ENCODE measurements around the gene FYB2. TPM values are rescaled to one million over a fixed set of nuclear protein-coding genes. Genes with fewer than 3 reads are reported as not detected.

Gene FYB2
- total RNA-seq, 6 experiments from 2014 or later: 11.2 to 27.5 (median 16.1) TPM

- TF ChIP-seq POLR2A (IDR thresholded peaks at IDR 0.05) (no peak), CTCF (IDR thresholded peaks at IDR 0.05) (no peak)
- DNase-seq: no peak
- Histone ChIP-seq H3K4me1 (peaks cover 0 to 14% (median 5%) of the 10 kb centered on the region in 4 donors), H3K4me3 (no peak overlapping the region), H3K27me3 (no peaks in the 10 kb centered on the region), H3K27ac (no peak overlapping the region), H3K9me3 (no peaks in the 10 kb centered on the region), H3K36me3 (no peaks in the 10 kb centered on the region)
- no peak for ATAC-seq
- intact Hi-C loops (cut with DNase I): no loop called here
- 83% methylated on average over 2 of the region's 2 CpGs for WGBS (ENCODE audit: insufficient coverage, low coverage, low lambda C conversion rate, missing lambda C conversion rate)
Observed at GRCh38 chr1:56850411-56850810, 31.2 kb upstream of the FYB2 start.

GRCh38 chr1:56849750-56850149, 30.5 kb upstream of the FYB2 start:
- no peaks in the 10 kb centered on the region for H3K9me3 ChIP-seq
- DNase-seq (no peak), ATAC-seq (no peak)
- H3K4me3 ChIP-seq: no peak overlapping the region
- H3K36me3 ChIP-seq: no peaks in the 10 kb centered on the region
- no peaks in the 10 kb centered on the region for H3K27me3 ChIP-seq
- intact Hi-C loops (cut with DNase I): no loop called here
- no peak overlapping the region for H3K27ac ChIP-seq
- TF ChIP-seq POLR2A (IDR thresholded peaks at IDR 0.05) (no peak), CTCF (IDR thresholded peaks at IDR 0.05) (no peak)
- 82% methylated on average over 7 of the region's 7 CpGs for WGBS (ENCODE audit: insufficient coverage, low coverage, low lambda C conversion rate, missing lambda C conversion rate)
- peaks cover 0 to 14% (median 5%) of the 10 kb centered on the region in 4 donors for H3K4me1 ChIP-seq

- Histone ChIP-seq H3K27me3 (no peaks in the 10 kb centered on the region), H3K36me3 (no peaks in the 10 kb centered on the region), H3K27ac (no peak overlapping the region), H3K9me3 (no peaks in the 10 kb centered on the region), H3K4me3 (no peak overlapping the region), H3K4me1 (no peaks in the 10 kb centered on the region)
- ATAC-seq (no peak), DNase-seq (no peak)
- no CpG with 5 or more reads among the region's 3 CpGs for WGBS (ENCODE audit: insufficient coverage, low coverage, low lambda C conversion rate, missing lambda C conversion rate)
- intact Hi-C loops (cut with DNase I): no loop called here
- TF ChIP-seq CTCF (IDR thresholded peaks at IDR 0.05) (no peak), POLR2A (IDR thresholded peaks at IDR 0.05) (no peak)
Observed at GRCh38 chr1:56845343-56845742, 26.1 kb upstream of the FYB2 start.

- Histone ChIP-seq H3K4me3 (no peak overlapping the region), H3K36me3 (no peaks in the 10 kb centered on the region), H3K4me1 (no peaks in the 10 kb centered on the region), H3K27me3 (no peaks in the 10 kb centered on the region), H3K27ac (no peak overlapping the region), H3K9me3 (no peaks in the 10 kb centered on the region)
- WGBS (ENCODE audit: insufficient coverage, low coverage, low lambda C conversion rate, missing lambda C conversion rate): 75% methylated on average over 8 of the region's 9 CpGs
- intact Hi-C loops (cut with DNase I): no loop called here
- TF ChIP-seq CTCF (IDR thresholded peaks at IDR 0.05): no peak
- no peak for ATAC-seq
- no peak for DNase-seq
Observed at GRCh38 chr1:56844545-56845136, 25.4 kb upstream of the FYB2 start.

GRCh38 chr1:56843544-56843943, 24.3 kb upstream of the FYB2 start:
- DNase-seq: no peak
- Histone ChIP-seq H3K36me3 (no peaks in the 10 kb centered on the region), H3K4me1 (no peaks in the 10 kb centered on the region), H3K9me3 (no peaks in the 10 kb centered on the region), H3K4me3 (no peak overlapping the region), H3K27me3 (no peaks in the 10 kb centered on the region), H3K27ac (no peak overlapping the region)
- 95% methylated on average over 3 of the region's 3 CpGs for WGBS (ENCODE audit: insufficient coverage, low coverage, low lambda C conversion rate, missing lambda C conversion rate)
- TF ChIP-seq CTCF (IDR thresholded peaks at IDR 0.05) (no peak), POLR2A (IDR thresholded peaks at IDR 0.05) (no peak)
- ATAC-seq: no peak
- intact Hi-C loops (cut with DNase I): no loop called here
